ENCODE data around the gene NVL.

The NVL gene

DNA sequence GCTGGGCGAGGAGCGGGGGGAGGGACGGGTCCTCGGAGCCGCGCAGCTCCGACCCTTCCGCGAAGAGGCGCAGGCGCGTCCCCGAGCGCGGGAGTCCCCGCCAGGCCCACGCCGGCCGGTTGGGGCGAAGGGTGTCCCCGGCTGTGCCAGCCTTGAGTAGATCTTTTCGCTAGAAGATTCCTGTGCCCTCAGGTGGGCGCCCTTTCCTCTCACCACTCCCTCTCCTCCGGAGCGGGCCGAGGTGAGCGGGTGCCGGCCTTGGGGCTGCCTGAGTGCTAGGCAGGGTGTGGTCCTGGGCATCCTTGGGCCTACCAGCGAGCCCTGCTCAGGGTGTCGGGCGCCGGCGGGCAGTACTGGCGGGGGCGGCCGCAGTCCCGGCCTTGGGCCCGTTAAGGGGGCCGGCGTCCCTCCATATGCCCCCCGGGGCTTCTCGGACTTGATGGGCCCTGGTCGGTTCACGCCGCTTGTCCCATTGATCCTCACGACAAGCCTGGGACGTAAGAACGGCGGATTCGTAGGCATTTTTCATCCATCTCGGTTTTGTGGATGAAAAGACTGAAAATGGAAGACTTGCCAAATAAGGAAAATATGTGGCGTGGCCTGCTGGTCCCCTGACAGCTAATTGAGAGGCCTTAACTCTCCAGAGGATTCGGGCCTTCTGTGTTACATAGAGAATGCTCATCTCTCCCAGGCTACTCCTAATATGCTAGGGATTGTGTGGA lies 146.2 kb downstream of the NVL start:
- Histone ChIP-seq H3K9me3 (no peaks in the 10 kb centered on the region), H3K36me3 (peaks cover 9% of the 10 kb centered on the region), H3K27ac (peak overlapping the region; percentile 96), H3K4me3 (ENCODE audit: low read depth in 1 of 2, low read length in 1 of 2) (peak overlapping the region; percentile 94 to 95), H3K4me1 (ENCODE audit: control insufficient read depth in 1 of 2, insufficient read depth in 1 of 2, low read depth in 1 of 2, low read length in 1 of 2) (peaks cover 63 to 69% of the 10 kb centered on the region in 2 experiments), H3K27me3 (no peaks in the 10 kb centered on the region)
- TF ChIP-seq, protein P1, sequence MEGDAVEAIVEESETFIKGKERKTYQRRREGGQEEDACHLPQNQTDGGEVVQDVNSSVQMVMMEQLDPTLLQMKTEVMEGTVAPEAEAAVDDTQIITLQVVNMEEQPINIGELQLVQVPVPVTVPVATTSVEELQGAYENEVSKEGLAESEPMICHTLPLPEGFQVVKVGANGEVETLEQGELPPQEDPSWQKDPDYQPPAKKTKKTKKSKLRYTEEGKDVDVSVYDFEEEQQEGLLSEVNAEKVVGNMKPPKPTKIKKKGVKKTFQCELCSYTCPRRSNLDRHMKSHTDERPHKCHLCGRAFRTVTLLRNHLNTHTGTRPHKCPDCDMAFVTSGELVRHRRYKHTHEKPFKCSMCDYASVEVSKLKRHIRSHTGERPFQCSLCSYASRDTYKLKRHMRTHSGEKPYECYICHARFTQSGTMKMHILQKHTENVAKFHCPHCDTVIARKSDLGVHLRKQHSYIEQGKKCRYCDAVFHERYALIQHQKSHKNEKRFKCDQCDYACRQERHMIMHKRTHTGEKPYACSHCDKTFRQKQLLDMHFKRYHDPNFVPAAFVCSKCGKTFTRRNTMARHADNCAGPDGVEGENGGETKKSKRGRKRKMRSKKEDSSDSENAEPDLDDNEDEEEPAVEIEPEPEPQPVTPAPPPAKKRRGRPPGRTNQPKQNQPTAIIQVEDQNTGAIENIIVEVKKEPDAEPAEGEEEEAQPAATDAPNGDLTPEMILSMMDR (IDR thresholded peaks at IDR 0.05) = no peak

- Histone ChIP-seq H3K4me1 (ENCODE audit: control insufficient read depth in 1 of 2, insufficient read depth in 1 of 2, low read depth in 1 of 2, low read length in 1 of 2) (peaks cover 58 to 66% of the 10 kb centered on the region in 2 experiments), H3K36me3 (peaks cover 9% of the 10 kb centered on the region), H3K27ac (peak within 1 kb of the TSS; percentile 96), H3K9me3 (no peaks in the 10 kb centered on the region), H3K27me3 (no peaks in the 10 kb centered on the region), H3K4me3 (ENCODE audit: low read depth in 1 of 2, low read length in 1 of 2) (peak within 1 kb of the TSS; percentile 94 to 95)
- TF ChIP-seq, protein P1 (IDR thresholded peaks at IDR 0.05) = peak; percentile 47
These were observed 146.9 kb downstream of the NVL start, which contains the start of gene DEGS1 for GRCh38 chr1:224182866-224183590. DEGS1 (plus strand) TSS chr1:224183240; CDS start chr1:224183337, 97 bp downstream.

GRCh38 chr1:224182057-224182865 lies 147.7 kb downstream of the NVL start:
- Histone ChIP-seq H3K36me3 (peaks cover 9% of the 10 kb centered on the region), H3K27ac (peak overlapping the region; percentile 96), H3K9me3 (no peaks in the 10 kb centered on the region), H3K27me3 (no peaks in the 10 kb centered on the region), H3K4me1 (ENCODE audit: control insufficient read depth in 1 of 2, insufficient read depth in 1 of 2, low read depth in 1 of 2, low read length in 1 of 2) (peaks cover 57 to 64% of the 10 kb centered on the region in 2 experiments), H3K4me3 (ENCODE audit: low read depth in 1 of 2, low read length in 1 of 2) (peak overlapping the region; percentile 94 to 95)
- TF ChIP-seq, protein P1 (IDR thresholded peaks at IDR 0.05) = no peak

DNA sequence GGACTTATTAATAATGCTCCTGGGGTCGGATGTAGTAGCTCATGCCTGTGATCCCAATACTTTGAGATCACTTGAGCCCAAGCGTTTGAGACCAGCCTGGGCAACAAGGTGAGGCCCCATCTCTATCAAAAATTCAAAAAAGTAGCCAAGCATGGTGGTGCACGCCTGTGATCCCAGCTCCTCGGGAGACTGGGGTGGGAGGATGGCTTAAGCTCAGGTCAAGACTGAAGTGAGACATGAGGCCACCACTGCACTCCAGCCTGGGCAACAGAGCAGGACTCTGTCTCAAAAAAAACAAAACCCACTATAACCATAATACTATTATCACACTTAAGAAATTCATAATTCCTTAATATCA lies 148.5 kb downstream of the NVL start:
- peaks cover 56 to 61% of the 10 kb centered on the region in 2 experiments for H3K4me1 ChIP-seq (ENCODE audit: control insufficient read depth in 1 of 2, insufficient read depth in 1 of 2, low read depth in 1 of 2, low read length in 1 of 2)
- peak overlapping the region in 1 of 2 experiments; percentile 95 for H3K4me3 ChIP-seq (ENCODE audit: low read depth in 1 of 2, low read length in 1 of 2)
- peaks cover 9% of the 10 kb centered on the region for H3K36me3 ChIP-seq
- H3K9me3 ChIP-seq = no peaks in the 10 kb centered on the region
- peak overlapping the region; percentile 96 for H3K27ac ChIP-seq
- TF ChIP-seq, protein P1 (IDR thresholded peaks at IDR 0.05) = no peak
- H3K27me3 ChIP-seq = no peaks in the 10 kb centered on the region

GRCh38 chr1:224180783-224181452 lies 149.1 kb downstream of the NVL start:
- TF ChIP-seq, protein P1 (IDR thresholded peaks at IDR 0.05) = no peak
- H3K4me3 ChIP-seq (ENCODE audit: low read depth in 1 of 2, low read length in 1 of 2) = no peak overlapping the region
- H3K4me1 ChIP-seq (ENCODE audit: control insufficient read depth in 1 of 2, insufficient read depth in 1 of 2, low read depth in 1 of 2, low read length in 1 of 2) = peaks cover 52 to 57% of the 10 kb centered on the region in 2 experiments
- H3K36me3 ChIP-seq = peaks cover 3% of the 10 kb centered on the region
- H3K9me3 ChIP-seq = no peaks in the 10 kb centered on the region
- no peaks in the 10 kb centered on the region for H3K27me3 ChIP-seq
- peak overlapping the region; percentile 96 for H3K27ac ChIP-seq

Measured in neutrophil (primary cell).